GM12873 (cell line): ENCODE measurements around the gene IPO9.

Source experiments
- TF ChIP-seq, protein P1 (sequence below): IDR thresholded peaks from 2 replicates; pipeline ENCODE4 v1.5.1; 2012; ENCODE audit warnings: low read depth, mild to moderate bottlenecking, moderate library complexity, low read length, control low read depth; ENCODE audit not compliant: insufficient read depth; ENCODE audit errors: missing control alignments

Gene IPO9

DNA sequence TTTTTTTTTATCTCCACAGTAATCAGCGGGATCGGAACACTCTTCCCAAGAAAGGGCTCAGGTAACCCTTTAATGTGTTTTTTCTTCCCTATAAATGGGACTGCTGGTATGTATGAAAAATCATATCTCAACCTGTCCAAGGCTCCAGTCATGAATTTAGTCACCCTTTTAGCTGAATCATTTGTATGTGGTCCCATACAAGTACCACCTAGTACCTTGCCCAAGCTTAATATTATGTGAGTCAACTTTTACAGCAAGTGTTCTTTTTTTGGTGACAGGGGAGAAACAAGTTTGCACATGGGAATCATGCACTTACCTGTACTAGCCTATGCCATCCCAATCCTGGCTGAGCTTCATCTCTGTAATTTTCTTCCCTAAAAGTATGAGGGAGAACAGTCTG is 43.7 kb upstream of the IPO9 start:
- TF ChIP-seq, protein P1, sequence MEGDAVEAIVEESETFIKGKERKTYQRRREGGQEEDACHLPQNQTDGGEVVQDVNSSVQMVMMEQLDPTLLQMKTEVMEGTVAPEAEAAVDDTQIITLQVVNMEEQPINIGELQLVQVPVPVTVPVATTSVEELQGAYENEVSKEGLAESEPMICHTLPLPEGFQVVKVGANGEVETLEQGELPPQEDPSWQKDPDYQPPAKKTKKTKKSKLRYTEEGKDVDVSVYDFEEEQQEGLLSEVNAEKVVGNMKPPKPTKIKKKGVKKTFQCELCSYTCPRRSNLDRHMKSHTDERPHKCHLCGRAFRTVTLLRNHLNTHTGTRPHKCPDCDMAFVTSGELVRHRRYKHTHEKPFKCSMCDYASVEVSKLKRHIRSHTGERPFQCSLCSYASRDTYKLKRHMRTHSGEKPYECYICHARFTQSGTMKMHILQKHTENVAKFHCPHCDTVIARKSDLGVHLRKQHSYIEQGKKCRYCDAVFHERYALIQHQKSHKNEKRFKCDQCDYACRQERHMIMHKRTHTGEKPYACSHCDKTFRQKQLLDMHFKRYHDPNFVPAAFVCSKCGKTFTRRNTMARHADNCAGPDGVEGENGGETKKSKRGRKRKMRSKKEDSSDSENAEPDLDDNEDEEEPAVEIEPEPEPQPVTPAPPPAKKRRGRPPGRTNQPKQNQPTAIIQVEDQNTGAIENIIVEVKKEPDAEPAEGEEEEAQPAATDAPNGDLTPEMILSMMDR = no peak

DNA sequence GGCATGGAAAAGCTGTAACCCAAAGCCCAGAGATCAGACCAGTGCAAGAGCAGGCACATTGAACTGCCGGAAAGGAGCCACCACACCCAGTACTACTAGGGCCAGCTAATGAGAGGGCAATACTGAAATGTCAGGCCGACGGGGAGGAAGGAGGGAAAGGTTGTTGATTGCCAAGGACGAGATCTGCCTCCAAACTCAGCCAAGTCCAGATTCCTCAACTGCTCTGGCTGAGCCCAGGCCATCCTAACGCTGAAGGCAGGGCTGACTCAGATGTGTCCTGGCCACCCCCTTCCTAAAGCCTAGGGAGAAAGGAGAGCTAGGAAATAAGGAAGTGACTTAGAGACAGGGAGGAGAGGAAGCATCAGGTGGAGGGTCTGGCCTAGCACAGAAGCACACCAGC is 42.1 kb upstream of the IPO9 start:
- TF ChIP-seq, protein P1 = no peak

DNA sequence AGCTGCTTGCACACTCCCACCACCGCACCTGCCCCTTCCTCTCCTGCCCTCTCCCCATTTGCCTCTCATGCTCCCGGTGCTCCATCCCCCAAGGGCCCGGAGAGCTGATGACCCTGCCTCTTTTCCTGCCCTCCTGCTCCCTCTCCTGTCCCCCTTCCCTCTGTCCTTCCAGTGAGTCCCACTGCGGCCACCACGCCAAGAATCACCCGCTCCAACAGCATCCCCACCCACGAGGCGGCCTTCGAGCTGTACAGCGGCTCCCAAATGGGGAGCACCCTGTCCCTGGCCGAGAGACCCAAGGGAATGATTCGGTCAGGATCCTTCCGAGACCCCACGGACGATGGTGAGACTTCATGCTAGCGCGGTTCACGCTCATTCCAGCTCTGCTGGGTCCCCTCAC is 40.7 kb upstream of the IPO9 start:
- TF ChIP-seq, protein P1 = no peak

DNA sequence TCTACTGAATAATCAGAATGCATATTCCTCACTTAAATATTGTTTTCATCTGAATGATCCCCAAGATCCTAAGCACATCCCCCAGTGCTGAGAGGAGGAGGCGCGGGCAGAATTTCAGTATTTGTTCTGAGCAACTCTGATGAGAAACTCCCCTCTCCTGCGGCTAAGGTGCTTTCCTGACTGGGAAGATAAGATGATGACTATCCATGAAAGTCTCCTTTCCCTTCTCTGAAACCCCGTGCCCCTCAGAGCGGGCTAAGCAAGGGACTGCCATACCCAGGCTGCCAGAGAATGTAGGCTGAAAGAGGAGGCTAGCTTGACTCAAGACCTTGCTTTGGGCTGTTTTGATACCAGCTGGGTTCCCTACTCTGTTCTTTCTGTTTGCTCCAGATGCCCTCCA is 39.7 kb upstream of the IPO9 start:
- TF ChIP-seq, protein P1 = no peak

GRCh38 chr1:201790261-201790660 is 38.7 kb upstream of the IPO9 start:
- TF ChIP-seq, protein P1 = no peak

GRCh38 chr1:201791051-201791778 is 37.7 kb upstream of the IPO9 start:
- TF ChIP-seq, protein P1 = no peak

DNA sequence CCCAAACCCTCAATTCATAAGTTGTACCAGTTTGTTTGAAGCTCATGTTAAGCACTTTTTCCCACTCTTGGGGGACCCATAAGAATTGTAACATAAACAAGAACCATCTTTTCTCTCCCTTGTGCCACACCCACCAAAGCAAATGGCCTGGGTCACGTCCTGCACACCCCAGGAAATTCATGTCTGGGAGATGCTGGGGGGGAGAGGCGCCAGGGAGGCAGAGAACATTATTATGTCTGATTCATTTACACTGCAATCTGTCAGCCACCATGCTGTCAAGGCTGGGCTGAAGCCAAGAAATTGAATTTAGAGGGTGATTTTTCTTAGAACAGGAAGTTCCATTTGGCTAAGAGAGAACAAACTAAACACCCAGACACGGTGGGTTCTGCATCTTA is 37.2 kb upstream of the IPO9 start:
- TF ChIP-seq, protein P1 = no peak
